ENCODE results near the gene GLI3.
A peak's percentile ranks its signal among the peaks of the same experiment; 100 is the strongest.

GLI3 gene

GRCh38 chr7:42025635-42026375 lies 211.2 kb downstream of the GLI3 start:
- H3K4me1 Mint-ChIP-seq, result peaks cover 71% of the 10 kb centered on the region
- no peak overlapping the region for H3K4me3 Mint-ChIP-seq
- no peak for DNase-seq
- H3K27ac Mint-ChIP-seq, result peak overlapping the region; percentile 44
- peaks cover 88% of the 10 kb centered on the region for H3K36me3 Mint-ChIP-seq (ENCODE audit: low read depth)
- peaks cover 4% of the 10 kb centered on the region for H3K9me3 Mint-ChIP-seq
- TF ChIP-seq, protein P1, sequence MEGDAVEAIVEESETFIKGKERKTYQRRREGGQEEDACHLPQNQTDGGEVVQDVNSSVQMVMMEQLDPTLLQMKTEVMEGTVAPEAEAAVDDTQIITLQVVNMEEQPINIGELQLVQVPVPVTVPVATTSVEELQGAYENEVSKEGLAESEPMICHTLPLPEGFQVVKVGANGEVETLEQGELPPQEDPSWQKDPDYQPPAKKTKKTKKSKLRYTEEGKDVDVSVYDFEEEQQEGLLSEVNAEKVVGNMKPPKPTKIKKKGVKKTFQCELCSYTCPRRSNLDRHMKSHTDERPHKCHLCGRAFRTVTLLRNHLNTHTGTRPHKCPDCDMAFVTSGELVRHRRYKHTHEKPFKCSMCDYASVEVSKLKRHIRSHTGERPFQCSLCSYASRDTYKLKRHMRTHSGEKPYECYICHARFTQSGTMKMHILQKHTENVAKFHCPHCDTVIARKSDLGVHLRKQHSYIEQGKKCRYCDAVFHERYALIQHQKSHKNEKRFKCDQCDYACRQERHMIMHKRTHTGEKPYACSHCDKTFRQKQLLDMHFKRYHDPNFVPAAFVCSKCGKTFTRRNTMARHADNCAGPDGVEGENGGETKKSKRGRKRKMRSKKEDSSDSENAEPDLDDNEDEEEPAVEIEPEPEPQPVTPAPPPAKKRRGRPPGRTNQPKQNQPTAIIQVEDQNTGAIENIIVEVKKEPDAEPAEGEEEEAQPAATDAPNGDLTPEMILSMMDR (IDR thresholded peaks at IDR 0.05), result no peak
- peaks cover 5% of the 10 kb centered on the region for H3K27me3 Mint-ChIP-seq (ENCODE audit: low read depth, poor library complexity)

DNA sequence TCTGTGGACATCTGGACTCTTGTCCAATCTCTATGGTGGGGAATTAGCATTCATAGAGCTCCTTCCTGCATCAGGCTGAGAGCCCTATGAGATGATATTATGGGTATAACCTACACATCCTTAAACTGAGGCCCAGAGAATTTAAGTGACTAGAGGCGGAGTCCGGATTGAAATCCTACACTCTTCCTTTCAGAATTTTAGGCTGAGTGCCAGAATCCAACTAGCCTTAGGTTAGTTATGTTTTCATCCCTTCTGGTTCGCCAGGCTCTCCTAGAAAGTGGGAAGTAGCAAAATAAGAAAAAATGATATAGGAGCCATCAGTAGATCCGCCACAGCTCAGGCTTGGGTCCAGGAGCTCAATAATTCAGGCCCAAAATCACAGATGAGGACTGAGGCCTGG lies 212.5 kb downstream of the GLI3 start:
- H3K4me3 Mint-ChIP-seq, result peak overlapping the region; percentile 62
- TF ChIP-seq, protein P1 (IDR thresholded peaks at IDR 0.05), result no peak
- peaks cover 88% of the 10 kb centered on the region for H3K36me3 Mint-ChIP-seq (ENCODE audit: low read depth)
- H3K27me3 Mint-ChIP-seq (ENCODE audit: low read depth, poor library complexity), result peaks cover 2% of the 10 kb centered on the region
- no peak for DNase-seq
- peak overlapping the region; percentile 99 for H3K27ac Mint-ChIP-seq
- H3K9me3 Mint-ChIP-seq, result no peaks in the 10 kb centered on the region
- H3K4me1 Mint-ChIP-seq, result peaks cover 78% of the 10 kb centered on the region

GRCh38 chr7:42023262-42023661 lies 213.7 kb downstream of the GLI3 start:
- peak overlapping the region; percentile 72 for H3K4me3 Mint-ChIP-seq
- DNase-seq, result peak; percentile 69
- H3K27ac Mint-ChIP-seq, result peak overlapping the region; percentile 99
- peaks cover 88% of the 10 kb centered on the region for H3K36me3 Mint-ChIP-seq (ENCODE audit: low read depth)
- peaks cover 83% of the 10 kb centered on the region for H3K4me1 Mint-ChIP-seq
- TF ChIP-seq, protein P1 (IDR thresholded peaks at IDR 0.05), result no peak
- no peaks in the 10 kb centered on the region for H3K9me3 Mint-ChIP-seq
- peaks cover 2% of the 10 kb centered on the region for H3K27me3 Mint-ChIP-seq (ENCODE audit: low read depth, poor library complexity)

DNA sequence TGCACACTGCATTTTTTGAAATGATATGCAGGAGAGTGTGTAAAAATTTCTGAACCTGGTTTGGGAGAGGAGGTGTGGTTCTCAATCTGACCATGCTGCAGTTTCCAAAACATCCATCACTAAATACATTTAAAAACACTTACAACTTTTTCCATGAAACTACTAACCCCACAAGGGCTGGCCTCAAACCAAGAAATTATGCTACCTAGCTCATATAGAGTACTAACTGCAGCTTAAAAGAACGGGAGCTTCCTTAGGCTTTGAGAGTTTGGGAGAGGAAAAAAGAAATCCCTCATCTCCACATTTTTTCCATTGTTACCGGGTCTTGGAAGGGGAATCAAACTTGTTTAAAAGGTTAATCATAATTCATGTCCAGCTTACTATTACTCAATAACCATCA lies 214.2 kb downstream of the GLI3 start:
- Mint-ChIP-seq H3K27me3 (ENCODE audit: low read depth, poor library complexity) (peaks cover 2% of the 10 kb centered on the region), H3K4me1 (peaks cover 84% of the 10 kb centered on the region), H3K4me3 (peak overlapping the region; percentile 72), H3K27ac (peak overlapping the region; percentile 99), H3K9me3 (peaks cover under 1% of the 10 kb centered on the region), H3K36me3 (ENCODE audit: low read depth) (peaks cover 88% of the 10 kb centered on the region)
- TF ChIP-seq, protein P1 (IDR thresholded peaks at IDR 0.05), result no peak
- no peak for DNase-seq

- peaks cover 4% of the 10 kb centered on the region for H3K9me3 Mint-ChIP-seq
- no peak for DNase-seq
- H3K27me3 Mint-ChIP-seq (ENCODE audit: low read depth, poor library complexity), result peaks cover 2% of the 10 kb centered on the region
- peaks cover 92% of the 10 kb centered on the region for H3K36me3 Mint-ChIP-seq (ENCODE audit: low read depth)
- peaks cover 90% of the 10 kb centered on the region for H3K4me1 Mint-ChIP-seq
- peak overlapping the region; percentile 95 for H3K27ac Mint-ChIP-seq
- TF ChIP-seq, protein P1 (IDR thresholded peaks at IDR 0.05), result no peak
- H3K4me3 Mint-ChIP-seq, result peak overlapping the region; percentile 62
These were observed 215.0 kb downstream of the GLI3 start for GRCh38 chr7:42022056-42022455.

GRCh38 chr7:42021631-42022030 lies 215.4 kb downstream of the GLI3 start:
- no peak for DNase-seq

More at GRCh38 chr7:42021631-42022030, 215.4 kb downstream of the GLI3 start:
- Mint-ChIP-seq H3K27me3 (ENCODE audit: low read depth, poor library complexity) (peaks cover 2% of the 10 kb centered on the region), H3K27ac (peak overlapping the region; percentile 16), H3K4me1 (peaks cover 91% of the 10 kb centered on the region), H3K36me3 (ENCODE audit: low read depth) (peaks cover 93% of the 10 kb centered on the region), H3K9me3 (peaks cover 8% of the 10 kb centered on the region), H3K4me3 (no peak overlapping the region)
- TF ChIP-seq, protein P1 (IDR thresholded peaks at IDR 0.05), result no peak
